Body of pancreas (tissue), 4 donors: ENCODE data around the gene MTR. TPM values are rescaled to one million over a fixed set of nuclear protein-coding genes. Genes with fewer than 3 reads are reported as not detected.
A peak's percentile ranks its signal among the peaks of the same experiment; 100 is the strongest.

Source experiments
- ATAC-seq: fragments of 150-250 bp; one replicate; pipeline ENCODE4 v1.9.1; 2016
- DNase-seq, 4 donors: peaks; one replicate each; pipeline ENCODE4 v3.0.0-alpha.2; 2019
- H3K27ac ChIP-seq, 4 donors: fragments of 200-600 bp; sonication (generic); 1 replicate in 3 of 4; 2 replicates in 1 of 4; pipeline versions ENCODE4 v1.5.1 to v1.6.1; 2016 to 2019; ENCODE audit warnings: mild to moderate bottlenecking in 1 of 4, mixed read lengths in 1 of 4, moderate library complexity in 1 of 4
- H3K27me3 ChIP-seq, 2 donors: fragments of 200-600 bp; sonication (generic); one replicate each; pipeline ENCODE4 v1.6.0; 2016; ENCODE audit warnings: mild to moderate bottlenecking in 1 of 2
- H3K36me3 ChIP-seq, 2 donors: fragments of 200-600 bp; sonication (generic); replicated peaks in 1 of 2; 2 replicates each; pipeline ENCODE4 v1.5.1; 2016; ENCODE audit warnings: low read depth in 2 of 2; ENCODE audit not compliant: insufficient read depth in 1 of 2
- H3K4me1 ChIP-seq: fragments of 200-600 bp; sonication (generic); one replicate; pipeline ENCODE4 v1.6.0; 2016
- H3K4me3 ChIP-seq, 2 donors: fragments of 200-600 bp; sonication (generic); 1 replicate in 1 of 2; 2 replicates in 1 of 2; pipeline ENCODE4 v1.5.1; 2016 to 2019
- H3K9me3 ChIP-seq, 3 donors: fragments of 200-600 bp; sonication (generic); 1 replicate in 2 of 3; 2 replicates in 1 of 3; pipeline ENCODE4 v1.5.1; 2016
- POLR2A ChIP-seq, 3 donors: fragments of 450-650 bp; IDR thresholded peaks; one replicate each; pipeline ENCODE4 v1.6.1; 2016; ENCODE audit warnings: antibody characterized with exemption in 3 of 3, mild to moderate bottlenecking in 2 of 3
- WGBS, 2 donors: methylation state at CpG; one replicate each; pipeline ENCODE4 v1.1.5; 2017; 5-methylcytosine and 5-hydroxymethylcytosine counted together
- intact Hi-C: fragments of 100-400 bp; cut with DNase I; formaldehyde crosslinking; loops from one replicate; pipeline ENCODE4 v1.15.1; 2023
- total RNA-seq, 2 donors: library from RNA; depleted of rRNA; stranded (reverse); fragments of >200 nt; gene quantifications; one replicate each; pipeline ENCODE4 v1.1.0, GENCODE V29; 2016
- TF ChIP-seq, protein P1 (sequence below), 7 experiments: fragments of 450-650 bp in 4 of 7; fragments of 200-600 bp in 3 of 7; sonication (generic) in 3 of 7; IDR thresholded peaks; one replicate each; pipeline ENCODE4 v1.5.1; 2016 to 2019; ENCODE audit warnings: antibody characterized with exemption in 7 of 7

The MTR gene
- total RNA-seq, 2 donors from 2014 or later, result 26.7 to 29.8 TPM

DNA sequence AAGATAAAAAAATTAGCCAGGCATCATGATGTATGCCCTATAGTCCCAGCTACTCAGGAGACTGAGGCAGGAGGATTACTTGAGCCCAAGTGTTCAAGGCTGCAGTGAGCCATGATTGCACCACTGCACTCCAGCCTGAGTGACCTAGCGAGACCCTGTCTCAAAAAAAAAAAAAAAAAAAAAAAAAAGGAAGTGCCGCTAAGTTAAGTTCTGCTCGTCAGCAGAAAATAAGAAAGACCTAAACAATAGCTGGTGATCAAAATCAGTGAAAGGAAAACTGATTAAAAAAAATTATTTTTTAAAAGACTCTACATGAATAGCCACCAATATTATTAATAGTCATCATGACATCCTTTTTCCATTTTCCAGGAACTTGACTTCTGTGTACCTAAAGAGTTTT is 44.2 kb upstream of the MTR start:
- TF ChIP-seq POLR2A (IDR thresholded peaks at IDR 0.05), result no peak
- TF ChIP-seq, protein P1, sequence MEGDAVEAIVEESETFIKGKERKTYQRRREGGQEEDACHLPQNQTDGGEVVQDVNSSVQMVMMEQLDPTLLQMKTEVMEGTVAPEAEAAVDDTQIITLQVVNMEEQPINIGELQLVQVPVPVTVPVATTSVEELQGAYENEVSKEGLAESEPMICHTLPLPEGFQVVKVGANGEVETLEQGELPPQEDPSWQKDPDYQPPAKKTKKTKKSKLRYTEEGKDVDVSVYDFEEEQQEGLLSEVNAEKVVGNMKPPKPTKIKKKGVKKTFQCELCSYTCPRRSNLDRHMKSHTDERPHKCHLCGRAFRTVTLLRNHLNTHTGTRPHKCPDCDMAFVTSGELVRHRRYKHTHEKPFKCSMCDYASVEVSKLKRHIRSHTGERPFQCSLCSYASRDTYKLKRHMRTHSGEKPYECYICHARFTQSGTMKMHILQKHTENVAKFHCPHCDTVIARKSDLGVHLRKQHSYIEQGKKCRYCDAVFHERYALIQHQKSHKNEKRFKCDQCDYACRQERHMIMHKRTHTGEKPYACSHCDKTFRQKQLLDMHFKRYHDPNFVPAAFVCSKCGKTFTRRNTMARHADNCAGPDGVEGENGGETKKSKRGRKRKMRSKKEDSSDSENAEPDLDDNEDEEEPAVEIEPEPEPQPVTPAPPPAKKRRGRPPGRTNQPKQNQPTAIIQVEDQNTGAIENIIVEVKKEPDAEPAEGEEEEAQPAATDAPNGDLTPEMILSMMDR (IDR thresholded peaks at IDR 0.05), result no peak
- H3K27me3 ChIP-seq, result no peaks in the 10 kb centered on the region
- ATAC-seq (no peak), DNase-seq (no peak)
- H3K4me1 ChIP-seq, result no peaks in the 10 kb centered on the region
- no peaks in the 10 kb centered on the region for H3K36me3 ChIP-seq
- WGBS, 2 donors, result 78 to 90% methylated on average over 3 of the region's 3 CpGs
- H3K27ac ChIP-seq, result no peak overlapping the region
- no peak overlapping the region for H3K4me3 ChIP-seq
- no peaks in the 10 kb centered on the region for H3K9me3 ChIP-seq
- intact Hi-C loops, result loop anchor here (10.0 kb wide), 1 partner anchor 104 kb away; no protein-coding TSS in a partner anchor

DNA sequence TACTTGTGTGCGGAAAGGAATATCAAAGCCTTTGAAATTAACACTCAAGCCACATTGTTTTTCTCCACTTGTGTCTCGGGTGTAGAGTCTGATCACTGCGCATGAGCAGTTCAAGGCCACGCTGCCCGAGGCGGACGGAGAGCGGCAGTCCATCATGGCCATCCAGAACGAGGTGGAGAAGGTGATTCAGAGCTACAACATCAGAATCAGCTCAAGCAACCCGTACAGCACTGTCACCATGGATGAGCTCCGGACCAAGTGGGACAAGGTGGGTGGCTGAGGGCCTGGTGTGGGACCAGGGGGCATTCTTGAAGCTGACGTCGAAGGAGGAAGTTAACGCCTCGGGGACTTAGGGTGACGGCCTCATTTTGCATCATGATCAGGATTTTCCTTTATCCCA is 43.7 kb upstream of the MTR start:
- Histone ChIP-seq H3K4me1 (no peaks in the 10 kb centered on the region), H3K27me3 (no peaks in the 10 kb centered on the region), H3K36me3 (no peaks in the 10 kb centered on the region), H3K9me3 (no peaks in the 10 kb centered on the region), H3K27ac (no peak overlapping the region), H3K4me3 (no peak overlapping the region)
- DNase-seq, result no peak
- TF ChIP-seq POLR2A (IDR thresholded peaks at IDR 0.05), result no peak
- TF ChIP-seq, protein P1 (IDR thresholded peaks at IDR 0.05), result no peak
- 83 to 87% methylated on average over 16 of the region's 16 CpGs for WGBS, 2 donors
- ATAC-seq, result no peak
- intact Hi-C loops, result loop anchor here (10.0 kb wide), 1 partner anchor 103 kb away; no protein-coding TSS in a partner anchor

DNA sequence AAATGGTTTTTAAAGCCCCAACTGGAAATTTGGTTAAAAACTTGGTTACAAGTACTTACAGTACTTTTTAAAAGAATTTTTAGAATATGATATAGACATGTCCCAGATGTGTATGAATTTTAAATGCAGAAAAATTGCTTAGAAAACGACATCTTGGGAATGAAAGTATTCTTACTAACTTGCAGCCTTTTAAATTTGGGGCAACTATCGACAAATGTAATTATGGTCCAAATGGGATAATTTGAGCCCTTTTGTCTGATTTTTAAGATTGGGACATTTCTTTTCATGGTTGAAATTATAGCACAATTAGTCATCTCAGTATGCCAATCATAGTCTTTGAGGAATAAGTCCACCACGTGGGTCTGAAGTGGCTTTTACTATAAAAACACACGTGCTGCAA is 43.2 kb upstream of the MTR start:
- H3K36me3 ChIP-seq, result no peaks in the 10 kb centered on the region
- DNase-seq (no peak), ATAC-seq (no peak)
- TF ChIP-seq, protein P1 (IDR thresholded peaks at IDR 0.05), result no peak
- no peak for TF ChIP-seq POLR2A (IDR thresholded peaks at IDR 0.05)
- H3K27me3 ChIP-seq, result no peaks in the 10 kb centered on the region
- no peak overlapping the region for H3K27ac ChIP-seq
- WGBS, 2 donors, result 70 to 71% methylated on average over 4 of the region's 4 CpGs
- H3K4me3 ChIP-seq, result no peak overlapping the region
- H3K9me3 ChIP-seq, result no peaks in the 10 kb centered on the region
- intact Hi-C loops, result loop anchor here (10.0 kb wide), 1 partner anchor 103 kb away; no protein-coding TSS in a partner anchor
- no peaks in the 10 kb centered on the region for H3K4me1 ChIP-seq

DNA sequence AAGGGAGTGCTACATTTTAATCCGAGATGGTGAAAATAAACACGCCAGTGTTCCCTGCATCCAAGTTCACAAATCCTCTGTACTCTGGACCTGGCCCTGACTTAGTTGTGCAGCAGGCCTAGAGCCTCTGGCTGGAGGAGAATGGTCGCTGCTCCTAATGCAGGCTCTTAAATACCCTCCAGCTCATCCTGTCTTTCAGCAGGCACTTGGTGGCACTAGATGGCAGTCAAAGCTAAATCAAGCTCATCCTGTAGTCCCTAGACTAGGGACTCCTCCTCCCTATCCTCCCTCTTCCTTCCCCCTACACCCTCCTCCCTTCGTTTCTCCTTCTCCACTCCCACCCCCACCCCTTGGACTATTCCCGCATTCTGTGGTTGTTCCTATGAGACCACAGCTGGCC is 41.6 kb upstream of the MTR start:
- 70 to 73% methylated on average over 5 of the region's 5 CpGs for WGBS, 2 donors
- H3K4me1 ChIP-seq, result no peaks in the 10 kb centered on the region
- no peak overlapping the region for H3K27ac ChIP-seq
- no peaks in the 10 kb centered on the region for H3K36me3 ChIP-seq
- no peak overlapping the region for H3K4me3 ChIP-seq
- peak in 2 of 4 donors; percentile 21 to 24 for DNase-seq
- no peaks in the 10 kb centered on the region for H3K9me3 ChIP-seq
- TF ChIP-seq, protein P1 (IDR thresholded peaks at IDR 0.05), result peak in 4 of 7 experiments; percentile 24 to 36 (median 32)
- no peak for TF ChIP-seq POLR2A (IDR thresholded peaks at IDR 0.05)
- no peaks in the 10 kb centered on the region for H3K27me3 ChIP-seq
- intact Hi-C loops, result loop anchor here (10.0 kb wide), 1 partner anchor 101 kb away; no protein-coding TSS in a partner anchor
- ATAC-seq, result no peak

DNA sequence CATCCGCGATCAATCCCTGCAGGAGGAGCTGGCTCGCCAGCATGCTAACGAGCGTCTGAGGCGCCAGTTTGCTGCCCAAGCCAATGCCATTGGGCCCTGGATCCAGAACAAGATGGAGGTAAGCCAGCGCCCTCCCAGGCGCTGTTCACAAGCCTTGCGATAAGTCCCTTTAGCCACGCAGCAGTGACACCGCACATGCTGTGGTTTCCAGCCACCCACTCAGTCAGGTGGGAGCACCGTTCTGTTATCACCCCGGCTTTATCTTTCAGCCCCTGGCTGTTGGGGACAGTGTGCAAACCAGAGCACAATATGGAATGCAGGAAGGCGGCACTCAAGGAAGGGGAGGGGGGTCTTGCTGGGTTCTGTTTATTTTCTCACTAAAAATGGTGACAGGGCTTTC is 41.1 kb upstream of the MTR start:
- Histone ChIP-seq H3K4me3 (no peak overlapping the region), H3K27ac (no peak overlapping the region), H3K4me1 (no peaks in the 10 kb centered on the region), H3K36me3 (no peaks in the 10 kb centered on the region), H3K9me3 (no peaks in the 10 kb centered on the region), H3K27me3 (no peaks in the 10 kb centered on the region)
- DNase-seq (no peak), ATAC-seq (no peak)
- TF ChIP-seq, protein P1 (IDR thresholded peaks at IDR 0.05), result no peak
- no peak for TF ChIP-seq POLR2A (IDR thresholded peaks at IDR 0.05)
- intact Hi-C loops, result loop anchor here (10.0 kb wide), 1 partner anchor 101 kb away; no protein-coding TSS in a partner anchor
- WGBS, 2 donors, result 82 to 89% methylated on average over 10 to 13 of the region's 14 CpGs
